Measurements from ENCODE around the gene IKBKG.
"Not testable (repeated sequence)": the region's sequence is repeated elsewhere in the genome, so short reads cannot be mapped to it uniquely, and the experiment has no call there.

IKBKG gene

GRCh38 chrX:154607976-154608375, 60.6 kb downstream of the IKBKG start:
- not testable (repeated sequence) for DNase-seq

- DNase-seq: not testable (repeated sequence)
Measured at GRCh38 chrX:154608823-154609222, 61.4 kb downstream of the IKBKG start.

GRCh38 chrX:154611146-154611545, 63.7 kb downstream of the IKBKG start:
- not testable (repeated sequence) for DNase-seq

GRCh38 chrX:154613586-154613985, 66.2 kb downstream of the IKBKG start:
- DNase-seq: not testable (repeated sequence)

Data from activated CD4-positive, CD25-positive, alpha-beta regulatory T cell (primary cell).